MV-4-11 (cell line): Measurements from ENCODE around the gene OPN5.
A peak's percentile ranks its signal among the peaks of the same experiment; 100 is the strongest.
"Not testable (repeated sequence)": the region's sequence is repeated elsewhere in the genome, so short reads cannot be mapped to it uniquely, and the experiment has no call there.

Experiments used
- DNase-seq: peaks from one replicate; lab custom pipeline; 2025; lab: John Stamatoyannopoulos, UW

The OPN5 gene

GRCh38 chr6:47781732-47782131 lies at the start of gene OPN5:
Gene OPN5 (plus strand): TSS chr6:47782032. CDS start chr6:47782067, 35 bp downstream.
- DNase-seq = no peak

GRCh38 chr6:47733879-47734558 lies 47.8 kb upstream of the OPN5 start:
- DNase-seq = peak; percentile 9

- no peak for DNase-seq
Observed at GRCh38 chr6:47734831-47735481, 46.9 kb upstream of the OPN5 start.

- no peak for DNase-seq
Observed at GRCh38 chr6:47736083-47736700, 45.6 kb upstream of the OPN5 start.

- no peak for DNase-seq
Observed at GRCh38 chr6:47737406-47737805, 44.4 kb upstream of the OPN5 start.

GRCh38 chr6:47740714-47741113 lies 41.1 kb upstream of the OPN5 start:
- DNase-seq = no peak

- DNase-seq = no peak
Observed at GRCh38 chr6:47741807-47742206, 40.0 kb upstream of the OPN5 start.

- no peak for DNase-seq
Observed at GRCh38 chr6:47743744-47744143, 38.1 kb upstream of the OPN5 start.

- DNase-seq = not testable (repeated sequence)
Observed at GRCh38 chr6:47745269-47745668, 36.6 kb upstream of the OPN5 start.

- DNase-seq = no peak
Observed at GRCh38 chr6:47749757-47750156, 32.1 kb upstream of the OPN5 start.

GRCh38 chr6:47752801-47753200 lies 29.0 kb upstream of the OPN5 start:
- no peak for DNase-seq

GRCh38 chr6:47759364-47759763 lies 22.5 kb upstream of the OPN5 start:
- no peak for DNase-seq

- DNase-seq = no peak
Observed at GRCh38 chr6:47762502-47762901, 19.3 kb upstream of the OPN5 start.

GRCh38 chr6:47766445-47766844 lies 15.4 kb upstream of the OPN5 start:
- no peak for DNase-seq

- DNase-seq = no peak
Observed at GRCh38 chr6:47767102-47767501, 14.7 kb upstream of the OPN5 start.

- no peak for DNase-seq
Observed at GRCh38 chr6:47769982-47770381, 11.8 kb upstream of the OPN5 start.

GRCh38 chr6:47772359-47772758 lies 9.5 kb upstream of the OPN5 start:
- no peak for DNase-seq

GRCh38 chr6:47773005-47773404 lies 8.8 kb upstream of the OPN5 start:
- no peak for DNase-seq

GRCh38 chr6:47780510-47781356 lies 1.1 kb upstream of the OPN5 start:
- DNase-seq = peak; percentile 49

- no peak for DNase-seq
Observed at GRCh38 chr6:47785182-47785581, 3.4 kb downstream of the OPN5 start.

- peak; percentile 10 for DNase-seq
Observed at GRCh38 chr6:47787620-47788497, 6.0 kb downstream of the OPN5 start.
